K562 (cell line): Measurements from ENCODE around the gene A1CF.
"Not testable (repeated sequence)": the region's sequence is repeated elsewhere in the genome, so short reads cannot be mapped to it uniquely, and the experiment has no call there.

Source experiments
- ELF4 ChIP-seq: fragments of 450-650 bp; formaldehyde crosslinking; IDR thresholded peaks from 2 replicates; pipeline ENCODE4 v1.4.0; 2022; ENCODE audit warnings: missing genetic modification characterization
- GATAD2A ChIP-seq: fragments of 450-650 bp; IDR thresholded peaks from 2 replicates; pipeline ENCODE4 v1.6.1; 2017
- HDAC6 ChIP-seq: IDR thresholded peaks from 2 replicates; pipeline ENCODE4 v1.6.1; 2012; ENCODE audit warnings: low read depth, mild to moderate bottlenecking, control low read depth, inconsistent platforms, low read length, moderate library complexity
- MXI1 ChIP-seq: IDR thresholded peaks from 2 replicates; pipeline ENCODE4 v1.6.1; 2011; ENCODE audit warnings: low read depth, mild to moderate bottlenecking, improper control_type of control experiment, low read length
- MYC ChIP-seq, 2 experiments: fragments of 250-450 bp in 1 of 2; sonication (Bioruptor Pico) in 1 of 2; IDR thresholded peaks; 2 replicates each; pipeline versions ENCODE4 v1.5.1 to v1.6.1; 2012 to 2021; ENCODE audit warnings: low read depth in 2 of 2, borderline replicate concordance in 1 of 2, improper control_type of control experiment in 1 of 2, low read length in 1 of 2, mild to moderate bottlenecking in 1 of 2, moderate library complexity in 1 of 2
- NFATC3 ChIP-seq: fragments of 450-650 bp; IDR thresholded peaks from 2 replicates; pipeline ENCODE4 v1.6.1; 2017; ENCODE audit warnings: mild to moderate bottlenecking
- NR1H2 ChIP-seq: sonication (generic); formaldehyde crosslinking; IDR thresholded peaks from 2 replicates; pipeline ENCODE4 v1.4.0; 2020; ENCODE audit warnings: mild to moderate bottlenecking, missing genetic modification reagents
- SMARCC2 ChIP-seq: fragments of 450-650 bp; IDR thresholded peaks from 2 replicates; pipeline ENCODE4 v1.6.1; 2017; ENCODE audit warnings: antibody characterized with exemption, moderate library complexity, mild to moderate bottlenecking, low read depth
- ZNF239 ChIP-seq: fragments of 250-450 bp; sonication (Bioruptor Pico); IDR thresholded peaks from 2 replicates; pipeline ENCODE4 v1.4.0; 2020; ENCODE audit warnings: mild to moderate bottlenecking

GRCh38 chr10:50905797-50906196 is 20.4 kb upstream of the A1CF start:
- not testable (repeated sequence) for TF ChIP-seq NR1H2 (CRISPR knock-in tag); ELF4; MXI1; SMARCC2; GATAD2A; HDAC6; ZNF239 (CRISPR knock-in tag); NFATC3; MYC (IDR thresholded peaks at IDR 0.05; ENCODE audit: low read depth, low read length); MYC (CRISPR knock-in tag; IDR thresholded peaks at IDR 0.05; ENCODE audit: borderline replicate concordance, low read depth)
